GM18868 (cell line): ENCODE results near the gene RNF213.
"Not testable (repeated sequence)": the region's sequence is repeated elsewhere in the genome, so short reads cannot be mapped to it uniquely, and the experiment has no call there.

Experiments used
- ATAC-seq: cut with Tn5 transposase; IDR thresholded peaks from one replicate; pipeline ENCODE4 v1.9.1; 2021; ENCODE audit warnings: mild to moderate bottlenecking, moderate library complexity; ENCODE audit not compliant: unreplicated experiment

Gene RNF213

DNA sequence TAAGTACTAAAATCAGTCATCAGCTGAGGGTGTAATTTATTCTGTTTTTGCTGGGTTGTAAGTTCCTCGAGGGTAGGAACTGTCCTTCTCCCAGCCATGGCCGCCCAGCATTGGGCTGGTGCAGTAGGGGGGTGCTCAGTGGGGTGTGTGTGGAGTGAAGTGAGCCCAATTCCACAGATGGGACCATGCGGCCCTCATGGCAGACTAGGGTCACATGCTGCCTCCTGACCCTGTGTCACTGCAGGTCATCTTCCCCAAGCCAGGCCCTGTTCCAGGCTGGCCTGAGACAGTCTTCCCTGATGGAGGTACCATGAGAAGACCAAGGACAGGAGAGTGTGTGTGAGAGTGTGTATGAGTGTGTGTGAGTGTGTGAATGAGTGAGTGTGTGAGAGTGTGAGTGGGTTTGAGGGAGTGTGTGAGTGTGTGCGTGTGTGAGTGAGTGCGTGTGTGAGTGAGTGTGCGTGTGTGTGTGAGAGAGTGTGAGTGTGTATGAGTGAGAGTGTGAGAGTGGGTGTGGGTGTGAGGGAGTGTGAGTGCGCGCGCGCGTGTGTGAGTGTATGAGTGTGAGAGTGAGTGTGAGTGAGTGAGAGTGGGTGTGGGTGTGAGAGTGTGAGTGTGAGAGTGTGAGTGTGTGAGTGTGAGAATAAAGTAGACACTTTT, 36.7 kb upstream of the RNF213 start:
- ATAC-seq = no peak

DNA sequence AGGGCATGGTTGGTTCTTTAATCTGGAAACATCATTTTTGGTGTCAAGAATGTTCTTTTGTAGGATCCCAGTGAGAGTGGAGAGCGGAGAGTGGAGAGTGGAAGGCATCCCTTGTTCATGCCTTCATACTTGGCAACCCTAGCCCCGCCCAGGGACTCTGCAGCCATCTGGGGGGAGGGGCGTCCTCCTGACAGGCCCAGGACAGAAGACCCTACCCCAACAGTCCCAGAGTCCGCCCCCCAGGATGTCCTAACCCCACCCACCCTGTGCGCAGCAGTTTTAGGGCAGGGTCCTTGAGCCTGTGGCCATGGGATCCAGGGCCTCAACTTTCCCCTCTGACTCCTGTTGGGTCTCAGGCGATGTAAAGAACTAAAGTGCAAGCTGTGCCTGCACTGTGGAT, 36.0 kb upstream of the RNF213 start:
- ATAC-seq = no peak

DNA sequence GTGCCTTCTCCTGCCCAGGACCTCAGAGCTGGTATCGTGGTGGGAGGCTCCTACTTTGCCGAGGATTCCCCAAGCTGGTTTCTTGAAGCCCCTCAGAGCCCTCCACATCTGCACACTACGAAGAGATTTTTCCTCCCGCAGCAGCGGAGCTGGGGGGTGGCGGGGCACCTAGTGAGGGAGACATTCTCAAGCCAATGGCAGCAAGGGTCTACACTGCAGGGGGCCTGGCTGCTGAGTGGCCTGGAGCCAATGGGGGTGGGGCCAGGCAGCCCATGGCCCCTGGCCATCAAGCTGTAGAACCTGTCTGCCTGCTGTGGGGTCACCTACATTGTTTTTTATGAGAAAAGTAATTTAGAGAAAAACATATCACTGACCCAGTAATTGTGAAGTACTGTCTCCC, 35.4 kb upstream of the RNF213 start:
- ATAC-seq = no peak

DNA sequence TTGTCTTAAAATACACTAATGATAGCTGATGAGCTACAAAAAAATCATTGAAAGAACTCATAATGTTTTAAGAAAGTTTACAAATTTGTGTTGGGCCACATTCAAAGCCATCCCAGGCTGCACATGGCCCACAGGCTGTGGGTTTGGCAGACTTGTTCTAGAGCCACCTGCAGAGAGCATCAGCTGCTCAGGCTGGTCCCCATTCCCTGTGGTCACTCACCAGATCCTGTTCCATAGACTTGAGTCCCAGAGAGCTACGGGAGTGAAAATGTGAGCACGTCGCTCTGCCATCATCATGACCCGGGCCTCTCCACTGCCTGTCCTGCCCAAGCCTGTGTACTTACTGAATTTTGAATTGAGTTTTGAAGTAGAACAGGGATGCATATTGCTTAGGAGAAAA, 33.5 kb upstream of the RNF213 start:
- ATAC-seq = no peak

DNA sequence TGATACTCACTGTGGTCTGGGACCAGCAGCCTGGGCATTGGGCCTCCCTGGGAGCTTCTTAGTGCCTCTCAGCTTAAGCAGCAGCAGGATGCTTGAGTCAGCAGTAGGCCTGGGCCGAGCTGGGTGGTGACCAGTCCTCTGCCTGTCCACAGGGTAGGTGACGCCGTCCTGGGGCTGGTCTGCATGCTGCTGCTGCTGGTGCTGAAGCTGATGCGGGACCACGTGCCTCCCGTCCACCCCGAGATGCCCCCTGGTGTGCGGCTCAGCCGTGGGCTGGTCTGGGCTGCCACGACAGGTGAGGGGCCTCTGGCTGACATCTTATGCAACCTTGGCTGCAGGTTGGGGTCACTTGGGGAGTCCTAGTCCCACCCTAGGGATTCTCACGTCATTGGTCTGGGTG, 33.0 kb upstream of the RNF213 start:
- no peak for ATAC-seq

DNA sequence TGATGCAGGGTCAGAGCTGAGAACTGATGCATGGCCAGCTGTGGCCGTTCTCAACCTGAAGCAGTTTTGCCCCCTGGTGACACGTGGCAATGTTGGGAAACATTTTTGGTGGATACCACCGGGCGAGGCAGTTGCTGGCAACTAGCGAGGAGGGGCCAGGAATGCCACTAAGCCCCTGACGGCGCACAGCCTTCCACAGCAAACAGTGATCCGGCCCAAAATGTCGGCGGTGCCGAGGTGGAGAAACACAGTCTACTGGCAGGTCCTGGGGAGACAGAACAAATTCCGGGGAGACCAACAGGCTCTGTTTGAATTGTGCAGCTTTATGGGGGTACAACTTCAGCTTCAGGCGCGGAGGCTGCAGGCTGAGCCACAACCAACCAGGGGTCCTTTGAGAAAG, 32.2 kb upstream of the RNF213 start:
- no peak for ATAC-seq

DNA sequence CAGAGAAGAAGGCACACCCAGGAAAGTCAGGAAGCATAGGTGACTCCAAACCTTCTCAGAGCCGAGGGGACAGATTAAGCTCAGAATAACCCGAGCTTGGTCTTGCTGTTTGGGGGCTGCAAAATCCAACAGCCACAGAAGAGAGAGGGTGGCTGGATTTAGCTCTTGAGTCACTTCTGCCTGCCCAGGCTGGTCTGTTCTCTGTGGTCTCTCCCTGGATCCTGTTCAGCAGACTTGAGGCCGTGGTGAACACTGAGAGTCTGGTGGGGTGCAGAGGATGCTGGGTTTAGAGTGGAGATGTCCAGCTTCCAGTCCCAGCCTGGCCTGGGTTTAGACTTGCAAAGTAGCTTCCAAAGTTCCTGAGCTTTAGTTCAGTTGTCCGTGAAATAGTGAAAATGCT, 31.6 kb upstream of the RNF213 start:
- no peak for ATAC-seq

DNA sequence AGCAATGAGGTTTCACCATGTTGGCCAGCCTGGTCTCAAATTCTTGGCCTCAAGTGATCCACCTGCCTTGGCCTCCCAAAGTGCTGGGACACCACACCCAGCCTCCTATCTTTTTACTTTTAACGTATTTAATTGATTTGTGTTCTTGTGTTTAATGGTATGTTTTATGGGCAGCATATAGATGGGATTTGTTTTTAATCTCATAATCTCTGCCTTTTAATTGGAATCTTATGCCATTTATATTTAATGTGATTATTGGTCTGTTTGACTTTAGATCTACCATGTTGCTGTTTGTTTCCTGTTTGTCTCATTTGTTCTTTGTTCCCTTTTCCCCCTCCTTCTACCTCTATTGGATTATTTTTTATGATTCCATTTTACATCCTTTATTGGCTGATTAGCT, 28.2 kb upstream of the RNF213 start:
- no peak for ATAC-seq

DNA sequence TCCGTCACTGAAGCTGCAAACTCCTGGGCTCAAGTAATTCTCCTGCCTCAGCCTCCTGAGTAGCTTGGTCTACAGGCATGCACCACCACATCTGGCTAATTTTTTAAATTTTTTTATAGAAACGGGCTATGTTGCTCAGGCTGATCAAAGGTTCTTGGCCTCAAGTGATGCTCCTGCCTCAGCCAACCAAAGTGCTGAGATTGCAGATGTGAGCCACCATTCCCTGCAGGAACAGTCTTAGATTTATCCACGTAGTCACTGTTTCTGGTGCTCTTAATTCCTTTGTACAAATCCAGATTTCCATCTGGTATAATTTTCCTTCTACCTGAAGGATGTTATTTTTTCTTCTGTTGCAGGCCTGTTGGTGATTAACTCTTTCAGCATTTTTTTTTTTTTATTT, 27.4 kb upstream of the RNF213 start:
- ATAC-seq = no peak

DNA sequence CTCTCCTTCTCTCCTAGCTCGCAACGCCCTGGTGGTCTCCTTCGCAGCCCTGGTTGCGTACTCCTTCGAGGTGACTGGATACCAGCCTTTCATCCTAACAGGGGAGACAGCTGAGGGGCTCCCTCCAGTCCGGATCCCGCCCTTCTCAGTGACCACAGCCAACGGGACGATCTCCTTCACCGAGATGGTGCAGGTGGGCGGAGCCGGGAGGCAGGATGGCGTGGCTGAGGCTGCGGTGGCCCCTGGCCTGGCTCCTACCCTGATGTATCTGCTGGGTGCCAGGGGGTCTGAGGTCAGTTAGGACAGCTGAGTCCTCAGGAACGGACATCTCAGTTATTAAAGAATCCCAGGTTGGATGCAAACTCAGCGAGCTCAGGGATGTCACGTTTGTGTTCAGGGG, 23.7 kb upstream of the RNF213 start:
- no peak for ATAC-seq

DNA sequence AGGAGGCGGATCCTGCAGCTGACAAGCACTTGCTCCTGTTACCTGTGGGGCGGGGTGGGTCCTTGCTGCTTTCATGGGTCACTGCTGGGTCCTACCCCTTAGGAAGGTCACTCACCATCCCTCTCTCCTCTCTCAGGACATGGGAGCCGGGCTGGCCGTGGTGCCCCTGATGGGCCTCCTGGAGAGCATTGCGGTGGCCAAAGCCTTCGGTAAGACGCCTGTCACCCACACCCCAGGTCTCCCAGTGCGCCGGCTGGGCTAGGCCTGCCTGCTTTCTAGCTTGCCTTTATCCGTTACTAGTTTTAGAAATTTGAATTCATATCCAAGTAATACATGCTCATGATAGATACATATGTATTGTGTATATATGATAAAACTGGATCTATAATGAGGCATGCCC, 23.3 kb upstream of the RNF213 start:
- ATAC-seq = no peak

DNA sequence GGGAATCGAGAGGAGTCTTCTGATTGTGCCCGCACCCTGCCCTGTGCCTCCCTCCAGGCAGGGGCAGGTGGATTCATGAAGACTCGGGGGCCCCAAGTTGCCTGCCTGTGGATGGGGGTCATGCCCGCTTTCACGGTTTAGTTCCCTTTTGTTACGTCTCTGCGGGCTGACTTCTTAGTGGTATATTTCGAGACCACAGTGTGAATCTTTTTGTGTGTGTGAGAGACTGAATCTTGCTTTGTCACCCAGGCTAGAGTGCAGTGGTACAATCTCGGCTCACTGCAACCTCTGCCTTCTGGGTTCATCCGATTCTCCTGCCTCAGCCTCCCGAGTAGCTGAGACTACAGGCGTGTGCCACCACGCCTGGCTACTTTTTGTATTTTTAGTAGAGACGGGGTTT, 18.1 kb upstream of the RNF213 start:
- no peak for ATAC-seq

DNA sequence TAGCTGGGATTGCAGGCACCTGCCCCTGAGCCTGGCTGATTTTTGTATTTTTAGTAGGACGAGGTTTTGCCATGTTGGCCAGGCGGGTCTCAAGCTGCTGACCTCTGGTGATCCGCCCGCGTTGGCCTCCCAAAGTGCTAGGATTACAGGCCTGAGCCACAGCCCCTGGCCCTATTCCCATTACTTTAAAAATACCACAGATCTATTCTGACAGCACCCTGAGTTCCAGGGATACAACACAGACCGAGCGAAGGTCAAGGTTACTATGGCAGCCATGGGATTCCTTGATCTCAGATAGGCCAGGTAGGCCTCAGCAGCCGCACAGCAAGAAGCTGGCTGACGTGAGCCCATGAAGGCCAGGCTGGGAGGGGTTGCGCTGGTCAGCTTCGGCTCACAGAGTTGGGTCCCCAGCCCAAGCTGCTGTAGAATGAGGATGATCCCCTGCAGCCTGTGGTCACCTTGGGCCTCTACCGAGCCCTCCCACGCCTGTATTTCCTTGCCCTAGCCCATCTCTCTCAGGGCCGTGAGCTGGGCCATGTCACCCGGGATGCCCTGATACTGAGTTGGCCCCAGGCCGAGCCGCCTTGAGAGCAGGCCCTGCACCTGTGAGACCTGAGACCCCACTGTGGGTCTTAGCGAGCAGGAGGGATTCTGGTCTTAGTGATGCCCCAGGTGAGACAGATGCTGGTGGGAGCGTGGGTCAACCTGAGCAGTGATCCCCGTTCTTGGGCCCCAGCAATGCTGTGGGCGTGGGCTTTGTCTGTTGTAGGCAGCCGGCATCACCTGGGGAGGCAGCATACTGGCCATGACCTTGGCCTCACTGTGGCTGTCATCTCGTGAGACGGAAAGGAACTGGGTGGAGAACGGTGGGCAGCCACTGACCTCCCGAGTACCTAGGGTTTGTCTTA, 16.9 kb upstream of the RNF213 start:
- no peak for ATAC-seq

DNA sequence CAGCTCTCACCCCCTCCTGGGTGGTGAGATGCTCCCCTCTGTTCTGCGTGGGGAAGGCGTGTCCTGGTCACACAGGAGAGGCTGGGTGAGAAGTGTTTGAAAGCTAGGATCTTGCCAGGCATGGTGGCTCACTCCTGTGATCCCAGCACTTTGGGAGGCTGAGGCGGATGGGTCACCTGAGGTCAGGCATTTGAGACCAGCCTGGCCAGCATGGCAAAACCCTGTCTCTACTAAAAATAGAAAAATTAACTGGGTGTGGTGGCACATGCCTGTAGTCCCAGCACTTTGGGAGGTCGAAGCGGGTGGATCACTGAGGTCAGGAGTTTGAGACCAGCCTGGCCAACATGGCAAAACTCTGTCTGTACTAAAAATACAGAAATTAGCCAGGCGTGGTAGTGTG, 16.2 kb upstream of the RNF213 start:
- ATAC-seq = not testable (repeated sequence)

DNA sequence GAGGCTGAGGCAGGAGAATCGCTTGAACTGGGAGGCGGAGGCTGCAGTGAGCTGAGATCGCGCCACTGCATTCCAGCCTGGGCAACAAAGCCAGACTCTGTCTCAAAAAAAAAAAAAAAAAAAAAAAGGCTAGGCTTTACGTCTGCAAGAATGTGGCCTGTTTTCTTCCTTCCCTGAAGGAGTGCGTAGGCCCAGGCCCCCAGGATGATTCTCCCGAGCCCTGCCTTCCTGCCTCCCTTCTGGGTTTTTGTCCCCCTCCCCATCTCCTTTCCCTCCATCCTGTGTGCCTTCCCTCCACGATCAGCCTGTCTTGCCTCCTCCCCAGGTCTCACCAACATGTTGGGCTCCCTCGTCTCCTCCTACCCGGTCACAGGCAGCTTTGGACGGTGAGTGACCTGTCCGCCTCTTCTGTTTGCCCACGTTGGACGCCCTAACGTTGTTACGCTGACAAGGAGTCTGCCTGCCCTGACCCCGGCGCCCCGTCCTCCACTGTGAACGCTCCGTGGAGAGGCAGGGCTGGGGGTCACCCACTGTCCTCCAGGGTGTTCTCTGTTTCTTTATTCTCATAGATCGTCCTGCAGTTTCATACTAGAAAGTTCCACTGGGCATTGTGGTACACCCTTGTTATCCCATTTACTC, 15.7 kb upstream of the RNF213 start:
- ATAC-seq = no peak

DNA sequence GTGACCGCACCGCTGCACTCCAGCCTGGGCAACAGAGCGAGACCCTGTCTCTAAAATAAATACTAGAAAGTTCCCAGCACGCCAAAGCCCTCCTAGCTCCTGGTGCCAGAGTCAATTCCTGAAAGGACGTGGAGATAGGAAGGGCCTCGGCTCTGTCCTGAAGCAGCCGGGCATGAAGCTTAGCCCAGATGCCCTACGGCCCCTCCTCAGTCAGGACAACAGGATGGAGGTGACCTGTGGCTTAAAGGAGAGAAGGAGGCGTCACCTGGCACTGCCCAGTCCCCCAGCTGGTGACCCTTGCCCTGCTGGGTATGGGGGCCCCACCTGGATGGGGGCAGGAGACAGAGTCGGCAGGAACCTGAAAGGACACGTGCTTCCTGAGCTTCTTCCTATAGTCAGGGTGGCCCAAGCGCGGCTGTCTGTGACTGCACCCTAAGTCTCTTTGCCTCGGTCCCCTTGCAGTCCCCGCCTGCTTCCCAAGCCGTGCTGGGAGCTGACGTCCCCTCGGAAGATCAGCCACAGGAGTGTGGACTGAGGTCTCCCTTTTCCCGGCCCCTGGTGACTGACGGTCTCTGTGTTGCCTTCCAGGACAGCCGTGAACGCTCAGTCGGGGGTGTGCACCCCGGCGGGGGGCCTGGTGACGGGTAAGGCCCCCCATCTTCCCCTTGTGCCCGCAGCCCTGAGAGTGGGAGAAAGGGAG, 14.9 kb upstream of the RNF213 start:
- no peak for ATAC-seq

DNA sequence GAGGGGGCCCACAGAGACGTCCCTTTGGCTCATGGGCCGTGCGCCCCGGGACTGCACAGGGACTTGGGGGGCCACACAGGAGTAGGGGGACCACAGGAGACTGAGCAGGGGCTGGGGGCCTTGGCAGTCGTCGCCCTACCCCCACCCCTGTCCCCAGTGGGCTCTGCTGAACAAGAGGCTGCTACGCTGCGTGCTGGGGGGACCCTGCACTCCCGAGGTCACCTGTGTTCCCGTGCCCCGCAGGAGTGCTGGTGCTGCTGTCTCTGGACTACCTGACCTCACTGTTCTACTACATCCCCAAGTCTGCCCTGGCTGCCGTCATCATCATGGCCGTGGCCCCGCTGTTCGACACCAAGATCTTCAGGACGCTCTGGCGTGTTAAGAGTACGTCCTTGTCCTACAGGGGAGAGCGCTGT, 14.4 kb upstream of the RNF213 start:
- no peak for ATAC-seq

DNA sequence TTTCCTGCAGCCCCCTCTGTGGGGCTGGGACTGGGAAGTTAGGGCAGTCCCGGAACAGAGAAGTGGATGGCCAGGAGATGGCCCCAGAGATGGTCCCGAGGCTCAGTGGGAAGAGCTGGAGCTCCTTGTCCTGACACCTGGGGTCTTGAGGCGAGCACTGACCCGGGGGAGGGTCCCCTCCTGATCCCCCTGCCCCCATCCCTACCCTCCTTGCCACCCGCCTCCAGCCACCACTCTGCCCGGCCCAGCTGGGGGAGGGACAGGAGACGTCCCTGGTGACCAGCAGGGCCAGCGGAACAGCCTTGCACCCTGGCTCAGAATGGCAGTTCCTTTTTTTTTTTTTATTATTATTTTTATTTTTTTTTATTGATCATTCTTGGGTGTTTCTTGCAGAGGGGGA, 13.9 kb upstream of the RNF213 start:
- ATAC-seq = no peak

DNA sequence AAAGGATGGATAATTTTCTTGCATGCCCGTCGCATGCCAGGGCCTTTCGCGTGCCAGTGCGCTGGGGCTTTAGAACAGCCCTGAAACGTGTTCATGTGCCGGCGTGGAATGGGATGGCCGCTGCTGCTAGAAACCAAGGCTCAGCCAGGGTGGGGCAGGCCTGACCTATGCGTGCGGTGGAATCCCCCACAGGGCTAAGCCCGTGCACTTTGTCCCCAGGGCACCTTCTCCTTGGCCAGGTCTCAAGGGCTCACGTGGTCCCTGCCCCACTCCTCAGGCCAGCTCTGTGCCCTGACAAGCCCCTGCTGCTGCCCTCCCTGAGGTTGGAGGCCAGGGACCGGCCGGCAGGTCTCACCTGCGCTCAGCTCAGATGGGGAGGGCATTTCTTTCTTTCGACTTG, 13.1 kb upstream of the RNF213 start:
- ATAC-seq = no peak

DNA sequence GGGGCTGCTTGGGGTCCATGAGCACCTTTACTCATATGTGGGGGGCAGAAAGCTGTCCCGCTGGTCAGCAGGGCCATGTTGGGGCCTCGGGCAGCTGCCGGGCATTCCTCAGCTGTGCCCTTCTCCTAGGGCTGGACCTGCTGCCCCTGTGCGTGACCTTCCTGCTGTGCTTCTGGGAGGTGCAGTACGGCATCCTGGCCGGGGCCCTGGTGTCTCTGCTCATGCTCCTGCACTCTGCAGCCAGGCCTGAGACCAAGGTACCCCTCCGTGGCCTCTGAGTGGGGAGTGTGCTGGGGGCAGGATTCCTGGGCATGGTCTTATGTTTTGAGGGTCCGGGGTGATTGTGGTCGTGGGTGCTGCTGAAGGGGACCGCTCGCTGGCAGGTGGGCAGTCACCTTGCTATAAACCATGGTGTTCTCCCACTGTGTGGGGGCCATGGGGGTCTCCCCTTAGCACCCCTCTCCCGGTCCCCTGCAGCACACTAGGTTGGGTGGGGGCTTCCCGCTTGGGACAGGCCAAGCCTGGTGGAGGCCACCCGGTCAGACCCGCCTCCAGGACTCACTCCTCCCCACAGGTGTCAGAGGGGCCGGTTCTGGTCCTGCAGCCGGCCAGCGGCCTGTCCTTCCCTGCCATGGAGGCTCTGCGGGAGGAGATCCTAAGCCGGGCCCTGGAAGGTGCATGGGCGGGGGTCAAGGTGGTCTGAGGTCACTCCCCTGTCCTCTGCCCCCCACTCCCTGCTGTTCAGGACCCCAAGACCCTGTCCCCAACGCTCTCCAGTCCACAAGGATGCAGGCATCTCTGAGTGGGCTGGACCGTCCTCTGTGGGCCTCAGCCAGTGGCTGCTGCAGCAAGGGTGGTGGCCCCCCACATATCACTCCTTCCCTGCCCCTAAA, 12.4 kb upstream of the RNF213 start:
- no peak for ATAC-seq
